ENCODE results near the gene PDCD11.

The PDCD11 gene

GRCh38 chr10:103419101-103419500 lies 22.7 kb downstream of the PDCD11 start:
- no peak for DNase-seq

GRCh38 chr10:103423748-103424147 lies 27.3 kb downstream of the PDCD11 start:
- DNase-seq = no peak

- no peak for DNase-seq
Observed at GRCh38 chr10:103427866-103428265, 31.4 kb downstream of the PDCD11 start.

GRCh38 chr10:103428989-103429643 lies 32.7 kb downstream of the PDCD11 start:
- DNase-seq = no peak

- DNase-seq = no peak
Observed at GRCh38 chr10:103429647-103430046, 33.2 kb downstream of the PDCD11 start.

GRCh38 chr10:103431902-103432301 lies 35.5 kb downstream of the PDCD11 start:
- no peak for DNase-seq

- peak; percentile 81 for DNase-seq
Observed at GRCh38 chr10:103433858-103434257, 37.4 kb downstream of the PDCD11 start.

- DNase-seq = no peak
Observed at GRCh38 chr10:103439776-103440175, 43.4 kb downstream of the PDCD11 start.

- DNase-seq = no peak
Observed at GRCh38 chr10:103440416-103440815, 44.0 kb downstream of the PDCD11 start.

- no peak for DNase-seq
Observed at GRCh38 chr10:103441206-103441605, 44.8 kb downstream of the PDCD11 start.

GRCh38 chr10:103441611-103442010 lies 45.2 kb downstream of the PDCD11 start:
- no peak for DNase-seq

- DNase-seq = peak; percentile 57 to 67
Observed at GRCh38 chr10:103442031-103442461, 45.6 kb downstream of the PDCD11 start.

- DNase-seq = no peak
Observed at GRCh38 chr10:103443475-103444185, 47.2 kb downstream of the PDCD11 start.

GRCh38 chr10:103444478-103444877 lies 48.1 kb downstream of the PDCD11 start:
- DNase-seq = no peak

- DNase-seq = no peak
Observed at GRCh38 chr10:103445366-103445765, 48.9 kb downstream of the PDCD11 start.

GRCh38 chr10:103445767-103446567 lies 49.5 kb downstream of the PDCD11 start:
- no peak for DNase-seq

GRCh38 chr10:103447187-103447586 lies 50.8 kb downstream of the PDCD11 start:
- DNase-seq = no peak

- no peak for DNase-seq
Observed at GRCh38 chr10:103448746-103449145, 52.3 kb downstream of the PDCD11 start.

- DNase-seq = no peak
Observed at GRCh38 chr10:103449208-103450144, 53.0 kb downstream of the PDCD11 start.

GRCh38 chr10:103450201-103450695 lies 53.8 kb downstream of the PDCD11 start:
- DNase-seq = no peak

- peak; percentile 55 to 76 for DNase-seq
Observed at GRCh38 chr10:103451091-103451813, 54.8 kb downstream of the PDCD11 start.

All from Kasumi-1 (cell line).